HepG2 (cell line): ENCODE data around the gene IDUA. TPM values are rescaled to one million over a fixed set of nuclear protein-coding genes. Genes with fewer than 3 reads are reported as not detected.

Experiments
- CAMTA2 ChIP-seq: sonication (generic); formaldehyde crosslinking; IDR thresholded peaks from 2 replicates; pipeline ENCODE4 v1.4.0; 2020; ENCODE audit warnings: mild to moderate bottlenecking, missing genetic modification reagents, borderline replicate concordance
- FUBP1 ChIP-seq: sonication (generic); formaldehyde crosslinking; IDR thresholded peaks from 2 replicates; pipeline ENCODE4 v1.5.1; 2020; ENCODE audit warnings: missing genetic modification reagents, mild to moderate bottlenecking, borderline replicate concordance
- GATAD1 ChIP-seq: IDR thresholded peaks from 2 replicates; pipeline ENCODE4 v1.6.1; 2016; ENCODE audit warnings: missing genetic modification reagents, missing compliant biosample characterization
- HNRNPLL ChIP-seq: fragments of 200-400 bp; formaldehyde crosslinking; IDR thresholded peaks from 2 replicates; pipeline ENCODE4 v1.6.1; 2017; ENCODE audit warnings: mild to moderate bottlenecking, low read depth, low read length; ENCODE audit not compliant: poor library complexity, severe bottlenecking
- KLF11 ChIP-seq: IDR thresholded peaks from 2 replicates; pipeline ENCODE4 v1.6.1; 2016; ENCODE audit warnings: missing compliant biosample characterization
- MAFK ChIP-seq, 2 experiments: IDR thresholded peaks in 1 of 2; conservative IDR thresholded peaks in 1 of 2; 2 replicates each; pipeline ENCODE4 v1.6.1; 2011; ENCODE audit warnings: improper control_type of control experiment in 2 of 2, low read length in 2 of 2
- MLX ChIP-seq: IDR thresholded peaks from 2 replicates; pipeline ENCODE4 v1.6.1; 2016
- NONO ChIP-seq, 2 experiments: fragments of 450-650 bp in 1 of 2; sonication (generic) in 1 of 2; formaldehyde crosslinking in 1 of 2; IDR thresholded peaks in 1 of 2; conservative IDR thresholded peaks in 1 of 2; 2 replicates each; pipeline versions ENCODE4 v1.6.1 to v1.8.0; 2017 to 2022; ENCODE audit warnings: mild to moderate bottlenecking in 1 of 2, missing genetic modification reagents in 1 of 2, moderate library complexity in 1 of 2
- ZBTB14 ChIP-seq: sonication (generic); formaldehyde crosslinking; IDR thresholded peaks from 2 replicates; pipeline ENCODE4 v1.4.0; 2020; ENCODE audit warnings: missing genetic modification reagents
- ZNF232 ChIP-seq: sonication (generic); formaldehyde crosslinking; IDR thresholded peaks from 2 replicates; pipeline ENCODE4 v1.4.0; 2020; ENCODE audit warnings: missing genetic modification reagents, borderline replicate concordance
- ZNF329 ChIP-seq: sonication (generic); formaldehyde crosslinking; IDR thresholded peaks from 2 replicates; pipeline ENCODE4 v1.9.0; 2021; ENCODE audit warnings: low read depth, mild to moderate bottlenecking, missing genetic modification reagents
- ZNF431 ChIP-seq: sonication (generic); formaldehyde crosslinking; IDR thresholded peaks from 2 replicates; pipeline ENCODE4 v1.9.0; 2022; ENCODE audit warnings: missing genetic modification reagents, low read depth, mild to moderate bottlenecking, borderline replicate concordance
- ZNF598 ChIP-seq: sonication (generic); formaldehyde crosslinking; IDR thresholded peaks from 2 replicates; pipeline ENCODE4 v1.5.1; 2020; ENCODE audit warnings: mild to moderate bottlenecking, missing genetic modification reagents, borderline replicate concordance
- polyA plus RNA-seq, 8 experiments: library from polyadenylated mRNA; depleted of rRNA in 3 of 8; stranded (reverse) in 7 of 8; unstranded in 1 of 8; fragments of >200 nt; fragmentation: Illumina TruSeq in 4 of 8; extraction: Trizol in 4 of 8; gene quantifications; 2 replicates each; pipeline versions ENCODE4 v1.2.1 to v1.2.3, GENCODE V29; 2011 to 2016; ENCODE audit warnings: low read depth in 4 of 8, missing spikeins in 1 of 8, mixed read lengths in 1 of 8; ENCODE audit not compliant: insufficient read depth in 1 of 8
- total RNA-seq, 5 experiments: library from RNA; depleted of rRNA; stranded (reverse); fragments of >200 nt; fragmentation: Illumina TruSeq; extraction: Trizol; gene quantifications; 2 replicates each; pipeline ENCODE4 v1.2.3, GENCODE V29; 2016; ENCODE audit warnings: low read depth in 1 of 5
- TF ChIP-seq, protein P1 (sequence below): sonication (generic); formaldehyde crosslinking; IDR thresholded peaks from 2 replicates; pipeline ENCODE4 v1.5.0; 2020; ENCODE audit warnings: missing genetic modification reagents
- TF ChIP-seq, protein P2 (sequence below): sonication (generic); formaldehyde crosslinking; IDR thresholded peaks from 2 replicates; pipeline ENCODE4 v1.8.0; 2022; ENCODE audit warnings: low read depth, missing genetic modification reagents
- TF ChIP-seq, protein P3 (sequence below): sonication (generic); formaldehyde crosslinking; conservative IDR thresholded peaks from 2 replicates; pipeline ENCODE4 v1.4.0; 2020; ENCODE audit warnings: missing genetic modification reagents
- TF ChIP-seq, protein P4 (sequence below): sonication (generic); formaldehyde crosslinking; IDR thresholded peaks from 2 replicates; pipeline ENCODE4 v1.5.1; 2020; ENCODE audit warnings: missing genetic modification reagents, mild to moderate bottlenecking, borderline replicate concordance

Gene IDUA
- total and polyA plus RNA-seq, 2 of the 13 experiments (the other 11 are each of a cell fraction or from before 2014, with no cell fraction given) = 0.77 to 1.0 TPM

GRCh38 chr4:986879-987623 lies at the start of gene IDUA (continued):
- TF ChIP-seq NONO (IDR thresholded peaks at IDR 0.05) (no peak), NONO (CRISPR knock-in tag; conservative IDR thresholded peaks at IDR 0.05) (no peak), HNRNPLL (peak; percentile 78), ZBTB14 (0 out of 2 replicates have a peak, but pooled peaks have one; percentile 7), FUBP1 (CRISPR knock-in tag) (no peak), MLX (CRISPR knock-in tag) (no peak), ZNF598 (no peak), MAFK (conservative IDR thresholded peaks at IDR 0.05 in 1 of 2, IDR thresholded peaks at IDR 0.05 in 1 of 2; ENCODE audit: low read length in 2 of 2) (no peak), GATAD1 (no peak; the same call in 1 of the 2 replicates), ZNF431 (peak; percentile 78; the same call in 1 of the 2 replicates), CAMTA2 (CRISPR knock-in tag) (no peak; the same call in 1 of the 2 replicates), ZNF232 (CRISPR knock-in tag) (0 out of 2 replicates have a peak, but pooled peaks have one; percentile 24), KLF11 (CRISPR knock-in tag) (no peak), ZNF329 (CRISPR knock-in tag) (peak; percentile 81; the same call in 1 of the 2 replicates)
- TF ChIP-seq, protein P1, sequence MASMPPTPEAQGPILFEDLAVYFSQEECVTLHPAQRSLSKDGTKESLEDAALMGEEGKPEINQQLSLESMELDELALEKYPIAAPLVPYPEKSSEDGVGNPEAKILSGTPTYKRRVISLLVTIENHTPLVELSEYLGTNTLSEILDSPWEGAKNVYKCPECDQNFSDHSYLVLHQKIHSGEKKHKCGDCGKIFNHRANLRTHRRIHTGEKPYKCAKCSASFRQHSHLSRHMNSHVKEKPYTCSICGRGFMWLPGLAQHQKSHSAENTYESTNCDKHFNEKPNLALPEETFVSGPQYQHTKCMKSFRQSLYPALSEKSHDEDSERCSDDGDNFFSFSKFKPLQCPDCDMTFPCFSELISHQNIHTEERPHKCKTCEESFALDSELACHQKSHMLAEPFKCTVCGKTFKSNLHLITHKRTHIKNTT (CRISPR knock-in tag) = no peak
- TF ChIP-seq, protein P2, sequence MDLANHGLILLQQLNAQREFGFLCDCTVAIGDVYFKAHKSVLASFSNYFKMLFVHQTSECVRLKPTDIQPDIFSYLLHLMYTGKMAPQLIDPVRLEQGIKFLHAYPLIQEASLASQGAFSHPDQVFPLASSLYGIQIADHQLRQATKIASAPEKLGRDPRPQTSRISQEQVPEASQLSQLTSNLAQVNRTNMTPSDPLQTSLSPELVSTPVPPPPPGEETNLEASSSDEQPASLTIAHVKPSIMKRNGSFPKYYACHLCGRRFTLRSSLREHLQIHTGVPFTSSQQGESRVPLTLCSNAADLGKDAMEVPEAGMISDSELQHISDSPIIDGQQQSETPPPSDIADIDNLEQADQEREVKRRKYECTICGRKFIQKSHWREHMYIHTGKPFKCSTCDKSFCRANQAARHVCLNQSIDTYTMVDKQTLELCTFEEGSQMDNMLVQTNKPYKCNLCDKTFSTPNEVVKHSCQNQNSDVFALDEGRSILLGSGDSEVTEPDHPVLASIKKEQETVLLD (CRISPR knock-in tag) = 0 out of 2 replicates have a peak, but pooled peaks have one; percentile 53
- TF ChIP-seq, protein P3, sequence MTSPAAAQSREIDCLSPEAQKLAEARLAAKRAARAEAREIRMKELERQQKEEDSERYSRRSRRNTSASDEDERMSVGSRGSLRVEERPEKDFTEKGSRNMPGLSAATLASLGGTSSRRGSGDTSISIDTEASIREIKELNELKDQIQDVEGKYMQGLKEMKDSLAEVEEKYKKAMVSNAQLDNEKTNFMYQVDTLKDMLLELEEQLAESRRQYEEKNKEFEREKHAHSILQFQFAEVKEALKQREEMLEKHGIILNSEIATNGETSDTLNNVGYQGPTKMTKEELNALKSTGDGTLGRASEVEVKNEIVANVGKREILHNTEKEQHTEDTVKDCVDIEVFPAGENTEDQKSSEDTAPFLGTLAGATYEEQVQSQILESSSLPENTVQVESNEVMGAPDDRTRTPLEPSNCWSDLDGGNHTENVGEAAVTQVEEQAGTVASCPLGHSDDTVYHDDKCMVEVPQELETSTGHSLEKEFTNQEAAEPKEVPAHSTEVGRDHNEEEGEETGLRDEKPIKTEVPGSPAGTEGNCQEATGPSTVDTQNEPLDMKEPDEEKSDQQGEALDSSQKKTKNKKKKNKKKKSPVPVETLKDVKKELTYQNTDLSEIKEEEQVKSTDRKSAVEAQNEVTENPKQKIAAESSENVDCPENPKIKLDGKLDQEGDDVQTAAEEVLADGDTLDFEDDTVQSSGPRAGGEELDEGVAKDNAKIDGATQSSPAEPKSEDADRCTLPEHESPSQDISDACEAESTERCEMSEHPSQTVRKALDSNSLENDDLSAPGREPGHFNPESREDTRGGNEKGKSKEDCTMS (CRISPR knock-in tag) = no peak
- TF ChIP-seq, protein P4, sequence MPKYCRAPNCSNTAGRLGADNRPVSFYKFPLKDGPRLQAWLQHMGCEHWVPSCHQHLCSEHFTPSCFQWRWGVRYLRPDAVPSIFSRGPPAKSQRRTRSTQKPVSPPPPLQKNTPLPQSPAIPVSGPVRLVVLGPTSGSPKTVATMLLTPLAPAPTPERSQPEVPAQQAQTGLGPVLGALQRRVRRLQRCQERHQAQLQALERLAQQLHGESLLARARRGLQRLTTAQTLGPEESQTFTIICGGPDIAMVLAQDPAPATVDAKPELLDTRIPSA = peak; percentile 83; the same call in 1 of the 2 replicates
